ENCODE measurements around the gene DCP2. TPM values are rescaled to one million over a fixed set of nuclear protein-coding genes. Genes with fewer than 3 reads are reported as not detected.

Gene DCP2
- total and polyA plus RNA-seq, 5 donors, result 3.6 to 26.7 (median 25.7) TPM

DNA sequence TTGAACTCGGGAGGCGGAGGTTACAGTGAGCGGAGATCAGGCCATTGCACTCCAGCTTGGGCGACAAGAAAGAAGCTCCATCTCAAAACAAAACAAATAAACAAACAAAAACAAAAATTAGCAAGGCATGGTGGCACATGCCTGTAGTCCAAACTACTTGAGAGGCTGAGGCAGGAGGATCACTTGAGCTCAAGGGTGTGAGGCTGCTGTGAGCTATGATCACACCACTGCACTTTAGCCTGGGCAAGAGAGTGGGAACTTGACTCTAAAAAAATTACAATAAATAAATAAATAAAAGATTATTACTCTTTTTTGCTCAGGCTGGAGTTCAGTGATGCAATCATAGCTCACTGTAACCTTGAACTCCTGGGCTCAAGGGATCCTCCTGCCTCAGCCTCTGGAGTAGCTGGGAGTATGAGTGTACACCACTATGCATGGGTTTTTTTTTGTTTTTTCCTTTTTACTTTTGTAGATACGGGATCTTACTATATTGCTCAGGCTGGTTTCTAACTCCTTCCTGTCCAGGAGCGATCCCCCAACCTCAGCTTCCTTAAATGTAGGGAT lies 9.0 kb upstream of the DCP2 start:
- Histone ChIP-seq H3K27me3 (ENCODE audit: control insufficient read depth, insufficient read depth) (no peaks in the 10 kb centered on the region), H3K9me3 (ENCODE audit: control insufficient read depth, low read length) (no peaks in the 10 kb centered on the region), H3K4me3 (ENCODE audit: low read length) (no peak overlapping the region), H3K27ac (ENCODE audit: low read length) (no peak overlapping the region), H3K4me1 (ENCODE audit: control insufficient read depth, insufficient read depth, low read length) (no peaks in the 10 kb centered on the region)
- intact Hi-C loops (cut with DNase I), result loop anchor here in 1 of 4 donors (10.0 kb wide), 1 partner anchor 413 kb away; no protein-coding TSS in a partner anchor
- ATAC-seq, result peak in 1 of 2 donors; percentile 16
- DNase-seq, result no peak
- WGBS, result 89% methylated on average over 6 of the region's 6 CpGs

DNA sequence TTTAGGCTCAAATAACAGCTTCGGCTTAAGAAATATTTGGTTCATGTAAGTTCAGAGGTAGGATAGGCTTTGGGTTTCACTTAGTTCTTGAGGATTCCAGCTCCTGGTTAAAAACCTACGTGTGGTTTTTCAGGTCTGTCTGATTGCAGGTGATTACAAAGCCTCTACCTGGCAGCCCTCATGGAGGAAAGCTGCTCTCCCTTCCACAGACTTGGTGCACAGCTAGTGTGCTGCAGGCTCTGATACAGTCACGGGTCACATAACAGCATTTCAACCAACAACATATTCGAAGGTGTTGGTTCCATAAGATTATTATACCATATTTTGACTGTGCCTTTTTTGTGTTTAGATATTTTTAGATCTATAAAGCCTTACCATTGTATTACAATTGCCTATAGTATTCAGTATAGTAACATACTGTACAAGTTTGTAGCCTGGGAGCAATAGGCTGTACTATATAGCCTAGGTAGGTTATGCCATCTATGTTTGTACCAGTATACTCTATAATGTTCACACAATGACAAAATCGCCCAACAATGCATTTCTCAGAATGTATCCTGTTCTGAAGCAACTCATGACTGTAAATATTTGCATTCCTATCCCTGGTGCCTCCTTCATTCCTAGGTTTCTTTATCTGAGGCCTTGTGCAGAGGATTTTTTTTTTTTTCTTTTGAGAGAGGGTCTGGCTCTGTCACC lies 8.0 kb upstream of the DCP2 start:
- H3K4me3 ChIP-seq (ENCODE audit: low read length), result no peak overlapping the region
- no peaks in the 10 kb centered on the region for H3K9me3 ChIP-seq (ENCODE audit: control insufficient read depth, low read length)
- H3K4me1 ChIP-seq (ENCODE audit: control insufficient read depth, insufficient read depth, low read length), result no peaks in the 10 kb centered on the region
- intact Hi-C loops (cut with DNase I), result loop anchor here in 1 of 4 donors (10.0 kb wide), 1 partner anchor 414 kb away; no protein-coding TSS in a partner anchor
- H3K27me3 ChIP-seq (ENCODE audit: control insufficient read depth, insufficient read depth), result no peaks in the 10 kb centered on the region
- no peak overlapping the region for H3K27ac ChIP-seq (ENCODE audit: low read length)
- DNase-seq (no peak), ATAC-seq (no peak)
- WGBS, result 81% methylated on average over 5 of the region's 5 CpGs

DNA sequence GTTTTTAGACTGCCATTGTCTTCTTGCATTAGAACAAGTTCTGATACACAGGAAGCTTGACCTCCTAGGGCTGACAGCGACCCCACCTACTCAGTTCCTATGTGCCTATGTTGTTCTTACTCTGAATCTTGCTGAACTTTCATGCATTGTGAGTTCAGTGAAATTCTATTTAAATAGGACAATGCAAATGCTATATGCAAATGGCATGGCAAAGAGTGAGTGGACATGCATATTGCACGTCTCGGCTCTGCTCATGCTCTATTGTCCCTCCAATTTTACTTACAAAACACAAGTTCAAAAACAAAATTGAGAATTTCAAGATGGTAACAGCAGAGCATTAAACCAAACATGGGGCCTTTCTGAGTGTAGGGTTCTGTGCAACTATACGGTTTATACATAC lies 5.3 kb upstream of the DCP2 start:
- H3K4me3 ChIP-seq (ENCODE audit: low read length), result no peak overlapping the region
- no peak for ATAC-seq
- intact Hi-C loops (cut with DNase I), result no loop called here
- 92% methylated on average over 4 of the region's 4 CpGs for WGBS
- H3K4me1 ChIP-seq (ENCODE audit: control insufficient read depth, insufficient read depth, low read length), result no peaks in the 10 kb centered on the region
- no peak for DNase-seq
- no peaks in the 10 kb centered on the region for H3K27me3 ChIP-seq (ENCODE audit: control insufficient read depth, insufficient read depth)
- no peak overlapping the region for H3K27ac ChIP-seq (ENCODE audit: low read length)
- H3K9me3 ChIP-seq (ENCODE audit: control insufficient read depth, low read length), result no peaks in the 10 kb centered on the region

GRCh38 chr5:112973036-112973435 lies 3.6 kb upstream of the DCP2 start:
- no peaks in the 10 kb centered on the region for H3K27me3 ChIP-seq (ENCODE audit: control insufficient read depth, insufficient read depth)
- 86% methylated on average over 1 of the region's 1 CpG for WGBS
- intact Hi-C loops (cut with DNase I), result no loop called here
- H3K9me3 ChIP-seq (ENCODE audit: control insufficient read depth, low read length), result no peaks in the 10 kb centered on the region
- ATAC-seq, result no peak
- no peak overlapping the region for H3K4me3 ChIP-seq (ENCODE audit: low read length)
- H3K4me1 ChIP-seq (ENCODE audit: control insufficient read depth, insufficient read depth, low read length), result no peaks in the 10 kb centered on the region
- no peak overlapping the region for H3K27ac ChIP-seq (ENCODE audit: low read length)
- no peak for DNase-seq

- ATAC-seq, result no peak
- intact Hi-C loops (cut with DNase I), result no loop called here
Measured at GRCh38 chr5:112973904-112974303, 2.7 kb upstream of the DCP2 start.

GRCh38 chr5:112974901-112975300 lies 1.7 kb upstream of the DCP2 start:
- ATAC-seq (no peak), DNase-seq (no peak)
- Histone ChIP-seq H3K27ac (ENCODE audit: low read length) (no peak overlapping the region), H3K27me3 (ENCODE audit: control insufficient read depth, insufficient read depth) (no peaks in the 10 kb centered on the region), H3K4me3 (ENCODE audit: low read length) (no peak overlapping the region), H3K9me3 (ENCODE audit: control insufficient read depth, low read length) (no peaks in the 10 kb centered on the region), H3K4me1 (ENCODE audit: control insufficient read depth, insufficient read depth, low read length) (no peaks in the 10 kb centered on the region)
- WGBS, result 83% methylated on average over 1 of the region's 1 CpG
- intact Hi-C loops (cut with DNase I), result no loop called here

More at GRCh38 chr5:112973904-112974303, 2.7 kb upstream of the DCP2 start:
- DNase-seq, result no peak
- no peaks in the 10 kb centered on the region for H3K9me3 ChIP-seq (ENCODE audit: control insufficient read depth, low read length)
- 79% methylated on average over 1 of the region's 1 CpG for WGBS
- H3K27me3 ChIP-seq (ENCODE audit: control insufficient read depth, insufficient read depth), result no peaks in the 10 kb centered on the region
- no peak overlapping the region for H3K4me3 ChIP-seq (ENCODE audit: low read length)
- no peak overlapping the region for H3K27ac ChIP-seq (ENCODE audit: low read length)
- H3K4me1 ChIP-seq (ENCODE audit: control insufficient read depth, insufficient read depth, low read length), result no peaks in the 10 kb centered on the region

GRCh38 chr5:112975721-112976431 lies 722 bp upstream of the DCP2 start:
- intact Hi-C loops (cut with DNase I), result no loop called here
- ATAC-seq, result no peak
- H3K4me3 ChIP-seq (ENCODE audit: low read length), result peak overlapping the region; percentile 63
- no peaks in the 10 kb centered on the region for H3K4me1 ChIP-seq (ENCODE audit: control insufficient read depth, insufficient read depth, low read length)
- WGBS, result 32% methylated on average over 11 of the region's 11 CpGs
- no peaks in the 10 kb centered on the region for H3K9me3 ChIP-seq (ENCODE audit: control insufficient read depth, low read length)
- H3K27ac ChIP-seq (ENCODE audit: low read length), result peak overlapping the region; percentile 90
- no peaks in the 10 kb centered on the region for H3K27me3 ChIP-seq (ENCODE audit: control insufficient read depth, insufficient read depth)
- DNase-seq, result no peak

DNA sequence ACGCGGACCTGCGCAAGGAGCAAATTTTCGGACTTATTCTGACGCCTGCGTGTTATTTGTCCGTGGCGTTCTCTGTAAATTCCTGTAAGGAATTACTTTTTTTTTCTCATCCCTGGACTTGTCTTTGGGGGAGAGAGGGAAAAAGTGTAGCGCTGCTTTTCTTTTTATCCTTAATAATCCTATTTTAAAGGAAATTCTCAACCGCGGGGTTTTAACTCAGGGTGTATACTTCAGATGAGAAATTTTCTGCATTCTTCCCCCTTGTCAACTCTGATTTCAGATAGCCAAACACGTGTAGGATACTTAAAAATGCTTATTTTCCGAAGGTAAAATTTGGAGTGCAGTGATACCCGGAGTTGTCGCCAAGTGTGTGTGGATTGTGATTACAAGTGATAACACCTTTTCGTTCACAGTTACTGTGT lies 853 bp downstream of the DCP2 start:
- DNase-seq (no peak), ATAC-seq (no peak)
- WGBS, result under 1% methylated on average over 16 of the region's 16 CpGs
- no peaks in the 10 kb centered on the region for H3K27me3 ChIP-seq (ENCODE audit: control insufficient read depth, insufficient read depth)
- H3K27ac ChIP-seq (ENCODE audit: low read length), result peak overlapping the region; percentile 90
- H3K4me1 ChIP-seq (ENCODE audit: control insufficient read depth, insufficient read depth, low read length), result peaks cover 3% of the 10 kb centered on the region
- peak overlapping the region; percentile 63 for H3K4me3 ChIP-seq (ENCODE audit: low read length)
- intact Hi-C loops (cut with DNase I), result no loop called here
- no peaks in the 10 kb centered on the region for H3K9me3 ChIP-seq (ENCODE audit: control insufficient read depth, low read length)

- Histone ChIP-seq H3K27ac (ENCODE audit: low read length) (no peak overlapping the region), H3K9me3 (ENCODE audit: control insufficient read depth, low read length) (no peaks in the 10 kb centered on the region), H3K27me3 (ENCODE audit: control insufficient read depth, insufficient read depth) (no peaks in the 10 kb centered on the region), H3K4me1 (ENCODE audit: control insufficient read depth, insufficient read depth, low read length) (peaks cover 3% of the 10 kb centered on the region), H3K4me3 (ENCODE audit: low read length) (no peak overlapping the region)
- DNase-seq, result no peak
- intact Hi-C loops (cut with DNase I), result no loop called here
- WGBS, result 27% methylated on average over 2 of the region's 2 CpGs
- no peak for ATAC-seq
Measured at GRCh38 chr5:112978836-112979235, 2.2 kb downstream of the DCP2 start.

DNA sequence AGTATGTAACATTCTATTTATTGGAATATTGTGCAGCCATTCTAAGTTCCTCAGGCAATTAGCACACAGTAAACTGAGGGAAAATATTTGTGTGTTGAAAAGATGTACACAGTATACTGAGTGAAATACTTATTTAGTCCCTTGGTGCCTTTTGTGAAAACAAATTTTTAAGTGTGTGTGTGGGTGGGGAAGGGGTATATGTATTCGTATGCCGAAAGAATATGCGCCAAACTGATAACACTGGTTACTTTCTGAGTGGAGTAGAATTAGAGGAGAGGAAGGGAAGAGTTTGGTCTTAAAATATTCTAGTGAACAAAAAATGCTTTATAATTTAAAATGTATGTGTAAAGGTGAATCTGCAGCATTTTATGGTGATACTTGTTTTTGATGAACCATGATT lies 3.1 kb downstream of the DCP2 start:
- intact Hi-C loops (cut with DNase I), result no loop called here
- H3K27ac ChIP-seq (ENCODE audit: low read length), result no peak overlapping the region
- peak overlapping the region; percentile 22 for H3K4me3 ChIP-seq (ENCODE audit: low read length)
- no peaks in the 10 kb centered on the region for H3K27me3 ChIP-seq (ENCODE audit: control insufficient read depth, insufficient read depth)
- no peak for DNase-seq
- ATAC-seq, result no peak
- WGBS, result 44% methylated on average over 3 of the region's 3 CpGs
- peaks cover 3% of the 10 kb centered on the region for H3K4me1 ChIP-seq (ENCODE audit: control insufficient read depth, insufficient read depth, low read length)
- no peaks in the 10 kb centered on the region for H3K9me3 ChIP-seq (ENCODE audit: control insufficient read depth, low read length)

- no peak overlapping the region for H3K4me3 ChIP-seq (ENCODE audit: low read length)
- no peaks in the 10 kb centered on the region for H3K27me3 ChIP-seq (ENCODE audit: control insufficient read depth, insufficient read depth)
- DNase-seq, result no peak
- peak in 1 of 2 donors; percentile 36 for ATAC-seq
- H3K9me3 ChIP-seq (ENCODE audit: control insufficient read depth, low read length), result no peaks in the 10 kb centered on the region
- intact Hi-C loops (cut with DNase I), result no loop called here
- WGBS, result 69% methylated on average over 2 of the region's 2 CpGs
- no peak overlapping the region for H3K27ac ChIP-seq (ENCODE audit: low read length)
- H3K4me1 ChIP-seq (ENCODE audit: control insufficient read depth, insufficient read depth, low read length), result peaks cover 3% of the 10 kb centered on the region
Measured at GRCh38 chr5:112983363-112983762, 6.8 kb downstream of the DCP2 start.
